Measurements from ENCODE around the gene NEAT1. TPM values are rescaled to one million over a fixed set of nuclear protein-coding genes. Genes with fewer than 3 reads are reported as not detected.

The NEAT1 gene
- polyA plus RNA-seq, 1 donor from 2014 or later: 4.2 TPM

DNA sequence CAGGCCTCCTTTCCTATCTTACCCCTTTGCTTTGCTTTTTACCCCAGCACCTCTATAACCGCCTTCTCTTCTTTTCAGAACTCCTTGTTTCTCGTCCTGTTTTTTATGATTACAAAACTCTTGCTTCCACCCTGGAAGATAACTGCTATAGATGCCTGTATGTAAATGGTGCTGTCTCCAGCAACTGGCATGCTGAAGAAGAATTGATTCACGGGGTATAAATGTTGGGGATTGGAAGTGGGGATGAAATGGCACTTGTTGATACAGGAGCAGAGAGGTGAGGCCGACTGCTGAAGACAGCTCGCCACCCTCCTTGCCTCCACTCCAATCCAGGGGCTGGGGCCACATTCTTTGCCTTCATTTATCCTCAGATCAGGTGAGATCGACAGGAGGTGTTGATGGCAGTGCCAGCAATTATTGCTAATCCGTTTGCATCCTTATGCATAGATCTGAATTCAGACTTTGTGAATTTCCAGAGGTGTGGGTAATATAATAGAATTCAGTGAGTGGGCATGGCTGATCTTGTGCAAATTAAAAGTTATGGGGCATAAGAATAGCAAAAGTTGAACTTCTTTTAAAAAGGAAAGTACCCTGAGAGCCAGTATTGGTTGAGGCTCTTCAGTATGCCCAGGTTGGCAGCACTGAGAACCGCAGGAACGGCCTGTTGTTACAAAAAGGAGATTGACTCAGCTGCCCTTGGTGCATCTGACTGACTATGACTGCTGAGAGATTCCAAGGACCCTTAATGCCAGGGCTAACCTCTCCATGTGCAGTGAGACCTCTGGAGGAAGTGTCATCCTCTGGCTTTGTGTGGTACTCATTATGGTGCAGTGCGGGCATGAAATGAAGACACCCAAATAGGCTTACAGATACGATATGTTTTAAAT lies 5.3 kb downstream of the NEAT1 start:
- no peaks in the 10 kb centered on the region for H4K20me1 ChIP-seq (ENCODE audit: insufficient read depth)
- H3K9me2 ChIP-seq (ENCODE audit: insufficient read depth, low read length): no peaks in the 10 kb centered on the region
- peaks cover 48% of the 10 kb centered on the region for H3K79me2 ChIP-seq (replicated peaks; ENCODE audit: insufficient read depth, low read length)
- no peaks in the 10 kb centered on the region for H3K36me3 ChIP-seq (ENCODE audit: insufficient read depth, low read length)
- H3K4me2 ChIP-seq (ENCODE audit: low read length): no peak overlapping the region
- no peaks in the 10 kb centered on the region for H3K27me3 ChIP-seq (ENCODE audit: insufficient read depth, low read depth, low read length)
- no peaks in the 10 kb centered on the region for H3F3A ChIP-seq (ENCODE audit: insufficient read depth, low read length, poor library complexity, severe bottlenecking)
- no peak overlapping the region for H2AFZ ChIP-seq (ENCODE audit: low read depth, low read length)
- no peak for TF ChIP-seq EP300 (conservative IDR thresholded peaks at IDR 0.05; ENCODE audit: poor library complexity, severe bottlenecking)
- TF ChIP-seq, protein P1, sequence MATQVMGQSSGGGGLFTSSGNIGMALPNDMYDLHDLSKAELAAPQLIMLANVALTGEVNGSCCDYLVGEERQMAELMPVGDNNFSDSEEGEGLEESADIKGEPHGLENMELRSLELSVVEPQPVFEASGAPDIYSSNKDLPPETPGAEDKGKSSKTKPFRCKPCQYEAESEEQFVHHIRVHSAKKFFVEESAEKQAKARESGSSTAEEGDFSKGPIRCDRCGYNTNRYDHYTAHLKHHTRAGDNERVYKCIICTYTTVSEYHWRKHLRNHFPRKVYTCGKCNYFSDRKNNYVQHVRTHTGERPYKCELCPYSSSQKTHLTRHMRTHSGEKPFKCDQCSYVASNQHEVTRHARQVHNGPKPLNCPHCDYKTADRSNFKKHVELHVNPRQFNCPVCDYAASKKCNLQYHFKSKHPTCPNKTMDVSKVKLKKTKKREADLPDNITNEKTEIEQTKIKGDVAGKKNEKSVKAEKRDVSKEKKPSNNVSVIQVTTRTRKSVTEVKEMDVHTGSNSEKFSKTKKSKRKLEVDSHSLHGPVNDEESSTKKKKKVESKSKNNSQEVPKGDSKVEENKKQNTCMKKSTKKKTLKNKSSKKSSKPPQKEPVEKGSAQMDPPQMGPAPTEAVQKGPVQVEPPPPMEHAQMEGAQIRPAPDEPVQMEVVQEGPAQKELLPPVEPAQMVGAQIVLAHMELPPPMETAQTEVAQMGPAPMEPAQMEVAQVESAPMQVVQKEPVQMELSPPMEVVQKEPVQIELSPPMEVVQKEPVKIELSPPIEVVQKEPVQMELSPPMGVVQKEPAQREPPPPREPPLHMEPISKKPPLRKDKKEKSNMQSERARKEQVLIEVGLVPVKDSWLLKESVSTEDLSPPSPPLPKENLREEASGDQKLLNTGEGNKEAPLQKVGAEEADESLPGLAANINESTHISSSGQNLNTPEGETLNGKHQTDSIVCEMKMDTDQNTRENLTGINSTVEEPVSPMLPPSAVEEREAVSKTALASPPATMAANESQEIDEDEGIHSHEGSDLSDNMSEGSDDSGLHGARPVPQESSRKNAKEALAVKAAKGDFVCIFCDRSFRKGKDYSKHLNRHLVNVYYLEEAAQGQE (IDR thresholded peaks at IDR 0.05; ENCODE audit: borderline replicate concordance): no peak
- H3K9me3 ChIP-seq (ENCODE audit: low read length): no peaks in the 10 kb centered on the region
- no peak overlapping the region for H3K9ac ChIP-seq (ENCODE audit: low read length)
- no peak overlapping the region for H3K4me3 ChIP-seq (ENCODE audit: low read length)
- H3K27ac ChIP-seq (ENCODE audit: low read length): no peak overlapping the region

DNA sequence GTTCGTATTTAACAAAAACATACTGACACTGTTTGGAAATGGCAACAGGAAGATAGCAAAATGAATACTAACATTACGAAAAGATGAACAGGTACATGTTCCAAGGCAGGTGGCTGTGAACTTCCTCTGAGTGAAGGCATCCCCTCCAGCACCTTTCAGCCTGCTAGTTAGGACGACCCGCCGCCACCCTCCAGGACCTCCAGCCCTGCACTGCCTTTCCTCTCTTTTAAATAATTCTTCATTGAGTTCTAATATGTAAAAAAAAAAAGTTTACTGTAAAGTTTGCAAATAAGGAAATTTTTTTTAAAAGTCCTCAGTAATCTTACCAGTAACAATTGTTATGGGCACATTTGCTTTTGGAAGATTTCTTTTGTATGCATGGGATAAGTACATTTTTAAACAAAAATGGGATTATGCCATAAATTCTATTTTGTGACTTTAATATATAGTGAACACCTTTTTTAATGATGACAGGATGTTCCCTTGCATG lies 6.0 kb downstream of the NEAT1 start:
- Histone ChIP-seq H3K27me3 (ENCODE audit: insufficient read depth, low read depth, low read length) (no peaks in the 10 kb centered on the region), H3K4me2 (ENCODE audit: low read length) (no peak overlapping the region), H2AFZ (ENCODE audit: low read depth, low read length) (no peak overlapping the region), H3K4me3 (ENCODE audit: low read length) (no peak overlapping the region), H3K9me3 (ENCODE audit: low read length) (no peaks in the 10 kb centered on the region), H3K9me2 (ENCODE audit: insufficient read depth, low read length) (no peaks in the 10 kb centered on the region), H3K79me2 (replicated peaks; ENCODE audit: insufficient read depth, low read length) (peaks cover 41% of the 10 kb centered on the region), H3K36me3 (ENCODE audit: insufficient read depth, low read length) (no peaks in the 10 kb centered on the region), H3K27ac (ENCODE audit: low read length) (no peak overlapping the region), H3F3A (ENCODE audit: insufficient read depth, low read length, poor library complexity, severe bottlenecking) (no peaks in the 10 kb centered on the region), H3K9ac (ENCODE audit: low read length) (no peak overlapping the region), H4K20me1 (ENCODE audit: insufficient read depth) (no peaks in the 10 kb centered on the region)
- TF ChIP-seq RAD21 (conservative IDR thresholded peaks at IDR 0.05) (no peak), MXI1 (conservative IDR thresholded peaks at IDR 0.05; ENCODE audit: poor library complexity, severe bottlenecking) (no peak), POLR2AphosphoS5 (IDR thresholded peaks at IDR 0.05) (no peak), EZH2 (IDR thresholded peaks at IDR 0.05; ENCODE audit: borderline replicate concordance, insufficient read depth, low read length, poor library complexity, severe bottlenecking) (no peak), EP300 (conservative IDR thresholded peaks at IDR 0.05; ENCODE audit: poor library complexity, severe bottlenecking) (no peak), TAF1 (IDR thresholded peaks at IDR 0.05; ENCODE audit: low read depth) (no peak), SMC3 (conservative IDR thresholded peaks at IDR 0.05; ENCODE audit: poor library complexity) (no peak)
- TF ChIP-seq, protein P1 (IDR thresholded peaks at IDR 0.05; ENCODE audit: borderline replicate concordance): no peak
- TF ChIP-seq, protein P2, sequence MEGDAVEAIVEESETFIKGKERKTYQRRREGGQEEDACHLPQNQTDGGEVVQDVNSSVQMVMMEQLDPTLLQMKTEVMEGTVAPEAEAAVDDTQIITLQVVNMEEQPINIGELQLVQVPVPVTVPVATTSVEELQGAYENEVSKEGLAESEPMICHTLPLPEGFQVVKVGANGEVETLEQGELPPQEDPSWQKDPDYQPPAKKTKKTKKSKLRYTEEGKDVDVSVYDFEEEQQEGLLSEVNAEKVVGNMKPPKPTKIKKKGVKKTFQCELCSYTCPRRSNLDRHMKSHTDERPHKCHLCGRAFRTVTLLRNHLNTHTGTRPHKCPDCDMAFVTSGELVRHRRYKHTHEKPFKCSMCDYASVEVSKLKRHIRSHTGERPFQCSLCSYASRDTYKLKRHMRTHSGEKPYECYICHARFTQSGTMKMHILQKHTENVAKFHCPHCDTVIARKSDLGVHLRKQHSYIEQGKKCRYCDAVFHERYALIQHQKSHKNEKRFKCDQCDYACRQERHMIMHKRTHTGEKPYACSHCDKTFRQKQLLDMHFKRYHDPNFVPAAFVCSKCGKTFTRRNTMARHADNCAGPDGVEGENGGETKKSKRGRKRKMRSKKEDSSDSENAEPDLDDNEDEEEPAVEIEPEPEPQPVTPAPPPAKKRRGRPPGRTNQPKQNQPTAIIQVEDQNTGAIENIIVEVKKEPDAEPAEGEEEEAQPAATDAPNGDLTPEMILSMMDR (IDR thresholded peaks at IDR 0.05; ENCODE audit: poor library complexity, severe bottlenecking): no peak

Measured in neural cell (in vitro differentiated cells).